Posterior vena cava (tissue), 2 donors: ENCODE results near the gene DPY19L2. TPM values are rescaled to one million over a fixed set of nuclear protein-coding genes. Genes with fewer than 3 reads are reported as not detected.
A peak's percentile ranks its signal among the peaks of the same experiment; 100 is the strongest.
"Not testable (repeated sequence)": the region's sequence is repeated elsewhere in the genome, so short reads cannot be mapped to it uniquely, and the experiment has no call there.

Experiments used
- DNase-seq: peaks from one replicate; pipeline ENCODE4 v3.0.0-alpha.2; 2020; ENCODE audit warnings: low spot score
- intact Hi-C, 2 donors: fragments of 100-400 bp; cut with DNase I; formaldehyde crosslinking; loops; one replicate each; pipeline versions ENCODE4 v1.14.1 to v1.14.2; 2022 to 2023
- long read RNA-seq, 2 donors: library from polyadenylated mRNA; unstranded; transcript quantifications; one replicate each; pipeline ENCODE4 v2.0.0, GENCODE V29; 2020 to 2021
- total RNA-seq, 2 donors: library from RNA; stranded (reverse); fragmentation: NEBNext Ultra II Directional; extraction: Animal tissue kit (Norgen Biotek cat#: 25700); gene quantifications; one replicate each; pipeline ENCODE4 v1.2.1, GENCODE V29; 2021
- donor health status: DM: yes; HTN: yes; CAD: no.
- donor health status: DM: yes; HTN: yes; CAD: no.

DPY19L2 gene
- 1 to 10 TPM; 5.5 to 9.3 TPM for total RNA-seq
- long read RNA-seq, donor 1, partial matches to known transcripts: 0 of 3 reads
- long read RNA-seq, donor 1, other reads (novel, unspliced or antisense): 2 of 3 reads
- long read RNA-seq, donor 2, partial matches to known transcripts: 2 of 2 reads
- long read RNA-seq, donor 2, other reads (novel, unspliced or antisense): 0 of 2 reads

DNA sequence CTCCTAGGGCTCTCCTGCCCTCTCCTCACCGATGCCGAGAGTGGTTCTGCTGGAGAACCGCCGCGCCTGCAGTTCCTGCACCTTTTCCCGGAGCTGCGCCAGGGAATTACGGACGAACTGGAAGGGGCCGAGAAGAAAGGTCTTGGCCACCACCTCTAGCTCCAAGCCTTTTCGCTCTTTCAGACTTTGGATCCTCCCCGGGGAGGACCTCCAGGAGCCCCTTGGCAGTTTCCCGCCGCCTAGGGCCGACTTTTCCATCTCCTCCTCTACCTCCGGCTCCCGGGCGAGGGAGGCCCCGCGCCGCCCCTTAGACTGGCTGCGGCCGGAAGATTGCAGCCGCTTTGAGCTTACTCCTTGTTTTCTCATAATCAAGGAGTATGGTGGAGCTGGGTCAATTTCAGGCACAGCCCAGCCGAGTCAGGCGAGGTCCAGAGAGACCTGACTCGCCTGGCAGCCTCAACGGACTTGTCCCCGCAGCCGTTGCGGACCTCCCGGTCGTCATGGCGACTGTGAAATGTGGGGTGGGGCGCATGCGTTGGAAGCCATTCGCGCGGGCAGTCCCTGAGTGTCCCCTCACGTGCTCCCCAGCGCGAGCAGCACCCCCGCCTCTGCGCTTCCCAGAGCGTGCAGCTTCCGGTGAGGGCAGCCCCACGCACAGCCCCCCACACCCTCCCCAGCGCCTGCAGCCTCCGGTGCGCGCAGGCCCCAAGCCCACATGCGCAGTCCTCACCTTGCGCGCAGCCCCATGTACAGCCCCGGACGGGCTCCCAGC, at the start of gene DPY19L2:
DPY19L2 (minus strand) TSS at position 466 of the 772 bp plus-strand sequence; CDS start at position 366, 100 bp downstream.
- intact Hi-C loops: no loop called here
- DNase-seq: peak; percentile 91

DNA sequence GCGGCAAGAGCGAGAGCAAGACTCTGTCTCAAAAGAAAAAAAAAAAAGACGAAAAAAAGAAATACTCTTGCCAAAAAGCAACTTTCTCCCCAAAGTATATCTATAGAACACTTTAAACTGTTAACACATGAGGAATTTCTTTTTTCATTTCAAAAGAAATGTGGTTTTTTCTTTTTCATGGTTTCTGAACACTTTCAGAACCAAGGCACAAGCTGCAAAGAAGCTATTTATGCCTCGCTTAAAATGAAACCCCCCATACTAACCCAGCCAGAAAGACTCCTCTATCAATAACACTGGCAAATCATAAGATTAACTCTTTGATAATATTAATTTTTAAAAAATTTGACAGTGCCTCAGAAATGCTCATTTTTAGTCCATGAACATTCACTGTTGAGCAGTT, 48.6 kb upstream of the DPY19L2 start:
- DNase-seq, intact Hi-C loops: not testable (repeated sequence)

DNA sequence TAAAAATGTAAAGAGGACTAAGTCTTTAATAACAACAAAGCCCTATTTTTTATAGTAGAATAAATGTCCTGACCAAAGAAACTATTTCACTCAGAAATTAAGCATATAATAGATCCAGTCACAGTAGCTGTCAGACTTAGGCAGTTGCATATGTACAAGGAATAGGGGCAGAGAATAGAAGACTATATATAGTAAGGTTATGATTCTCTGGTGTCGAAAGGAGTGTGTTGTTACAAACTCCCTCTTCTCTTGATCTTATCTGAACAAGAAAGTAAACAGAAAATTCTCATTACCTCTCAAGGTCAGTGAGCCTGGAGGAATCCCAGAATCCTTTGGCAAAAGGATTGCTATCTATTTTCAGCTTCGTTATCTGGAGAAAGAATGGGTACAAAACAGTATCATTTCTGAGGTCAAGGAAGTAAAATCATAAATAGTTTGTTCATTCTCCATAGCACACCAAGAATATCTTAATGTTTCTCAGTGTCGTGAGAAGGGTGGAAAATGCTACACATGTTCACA, 46.9 kb upstream of the DPY19L2 start:
- intact Hi-C loops, DNase-seq: not testable (repeated sequence)

DNA sequence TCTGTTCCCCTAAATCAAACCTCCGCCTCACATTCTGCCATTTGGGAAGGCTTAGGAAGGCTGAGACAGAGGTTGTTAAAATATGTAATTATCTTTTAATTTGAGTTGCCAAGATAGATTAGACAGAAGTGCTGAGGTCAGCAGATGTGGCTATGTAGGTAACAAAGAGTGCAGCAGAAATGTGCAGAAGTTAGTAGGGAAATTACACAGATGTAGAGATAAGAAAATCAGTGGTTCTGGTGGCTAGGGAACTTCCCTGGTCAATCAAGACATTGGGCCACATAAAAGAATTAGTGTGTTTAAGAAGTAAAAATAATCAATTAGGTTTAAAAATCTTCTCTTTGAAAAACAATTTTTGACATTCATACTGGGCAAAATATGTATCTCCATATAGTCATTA, 46.1 kb upstream of the DPY19L2 start:
- DNase-seq, intact Hi-C loops: not testable (repeated sequence)

DNA sequence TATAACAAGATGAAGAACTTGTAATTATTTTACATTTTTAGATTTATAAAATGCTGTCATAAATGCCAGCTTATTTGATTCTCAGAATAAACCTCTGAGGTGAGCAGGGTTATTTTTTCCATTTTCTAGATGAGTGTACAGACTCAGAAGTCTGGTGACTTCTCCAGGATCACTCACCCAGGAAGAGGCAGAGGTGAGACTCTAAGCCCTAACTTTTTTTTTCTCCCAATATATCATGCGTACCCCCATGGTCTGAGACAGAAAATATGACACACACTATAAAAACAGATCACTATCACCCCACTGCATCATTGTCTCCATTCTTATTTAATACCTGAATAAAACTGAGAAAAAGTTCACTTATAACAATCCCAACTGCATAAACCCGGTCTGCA, 45.4 kb upstream of the DPY19L2 start:
- intact Hi-C loops, DNase-seq: not testable (repeated sequence)

DNA sequence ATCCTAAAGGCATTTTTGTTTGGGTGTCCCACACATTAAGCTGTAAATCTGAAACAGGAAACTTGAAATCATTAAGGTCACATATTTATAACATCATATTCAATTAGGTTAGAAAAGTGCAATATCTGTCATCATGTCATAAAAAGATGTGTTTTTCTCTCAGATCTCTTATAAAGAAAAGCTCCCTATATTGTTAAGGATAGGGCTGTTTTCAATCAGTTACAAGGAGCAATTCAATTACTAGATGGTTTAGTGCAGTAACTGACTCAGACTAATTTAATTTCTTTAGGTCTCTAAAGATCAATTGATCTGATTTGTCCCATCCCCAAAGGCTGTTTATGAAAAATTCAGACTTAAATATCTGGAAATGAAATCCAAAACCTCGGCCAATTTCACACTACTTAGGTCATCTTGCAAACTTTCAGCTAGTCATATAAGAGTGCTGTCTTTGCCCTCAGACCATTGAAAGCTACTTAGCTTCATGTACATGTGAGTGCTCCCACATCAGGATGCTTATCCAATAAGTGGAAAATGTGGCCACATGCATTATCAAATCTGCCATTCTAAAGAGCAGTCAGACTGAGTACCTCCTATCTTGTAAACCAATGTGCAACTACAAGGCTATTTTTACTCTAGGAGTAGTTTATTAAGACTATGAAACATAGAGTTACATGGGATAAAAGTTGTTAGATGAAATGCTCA, 44.8 kb upstream of the DPY19L2 start:
- DNase-seq, intact Hi-C loops: not testable (repeated sequence)

DNA sequence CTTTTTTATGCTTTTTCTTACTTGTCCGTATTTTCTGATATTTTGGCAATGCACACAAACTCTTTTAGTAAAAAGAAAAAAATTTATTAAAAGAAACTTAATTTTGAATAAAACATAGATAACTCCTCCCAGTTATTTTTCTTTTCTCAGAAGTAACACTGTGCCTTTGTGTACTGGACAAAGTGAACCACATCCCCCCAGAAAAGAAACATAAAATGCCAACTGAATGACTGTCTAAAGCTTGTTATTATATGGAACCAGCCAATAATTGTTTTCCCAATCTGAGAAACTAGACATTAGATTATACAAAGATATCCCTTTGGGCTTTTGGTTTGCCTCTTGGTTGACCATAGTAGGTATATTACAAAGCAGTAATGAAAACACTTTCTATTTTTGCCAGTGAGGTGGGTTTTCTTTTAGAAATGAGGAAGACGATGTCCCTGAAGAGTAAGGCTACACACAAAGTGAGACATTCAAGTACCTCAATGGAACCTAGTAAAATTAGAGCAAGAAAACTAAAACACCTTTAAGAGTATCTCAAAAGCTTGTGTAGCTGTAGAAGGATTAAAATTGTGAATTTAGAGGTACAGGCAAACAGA, 44.2 kb upstream of the DPY19L2 start:
- DNase-seq, intact Hi-C loops: not testable (repeated sequence)

DNA sequence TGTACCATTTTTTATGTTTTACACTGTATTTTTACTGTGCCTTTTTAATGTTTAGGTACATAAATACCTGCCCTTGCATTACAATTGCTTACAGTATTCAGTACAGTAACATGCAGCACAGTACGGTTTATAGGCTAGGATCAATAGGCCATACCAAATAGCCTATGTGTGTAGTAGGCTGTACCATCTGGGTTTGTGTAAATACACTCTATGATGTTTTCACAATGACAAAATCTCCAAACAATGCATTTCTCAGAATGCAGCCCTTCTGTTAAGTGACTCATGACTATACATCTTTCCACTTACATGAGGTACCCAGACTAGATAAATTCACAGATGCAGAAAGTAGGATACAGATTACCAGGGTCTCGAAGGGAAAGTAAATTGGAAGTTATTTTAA, 43.0 kb upstream of the DPY19L2 start:
- DNase-seq, intact Hi-C loops: not testable (repeated sequence)

DNA sequence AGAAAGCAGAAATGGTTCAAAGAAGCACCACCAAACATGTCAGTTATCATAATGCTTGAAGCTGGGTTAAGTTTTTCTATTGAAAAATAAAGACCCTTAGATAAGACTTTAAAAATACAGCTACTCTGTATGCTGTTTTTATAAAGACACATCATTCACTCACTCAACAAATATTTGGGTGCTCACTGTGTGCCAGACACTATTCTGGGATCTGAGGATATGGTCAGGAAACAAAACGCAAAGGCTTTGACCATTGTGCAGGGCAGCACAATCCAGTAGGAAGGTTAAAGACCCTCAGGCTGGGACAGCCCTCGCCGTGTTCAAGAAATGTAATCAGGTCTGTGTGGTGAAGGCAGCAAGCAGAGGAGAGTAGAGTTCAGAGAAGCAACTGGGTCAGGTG, 38.0 kb upstream of the DPY19L2 start:
- no peak for DNase-seq
- intact Hi-C loops: no loop called here

DNA sequence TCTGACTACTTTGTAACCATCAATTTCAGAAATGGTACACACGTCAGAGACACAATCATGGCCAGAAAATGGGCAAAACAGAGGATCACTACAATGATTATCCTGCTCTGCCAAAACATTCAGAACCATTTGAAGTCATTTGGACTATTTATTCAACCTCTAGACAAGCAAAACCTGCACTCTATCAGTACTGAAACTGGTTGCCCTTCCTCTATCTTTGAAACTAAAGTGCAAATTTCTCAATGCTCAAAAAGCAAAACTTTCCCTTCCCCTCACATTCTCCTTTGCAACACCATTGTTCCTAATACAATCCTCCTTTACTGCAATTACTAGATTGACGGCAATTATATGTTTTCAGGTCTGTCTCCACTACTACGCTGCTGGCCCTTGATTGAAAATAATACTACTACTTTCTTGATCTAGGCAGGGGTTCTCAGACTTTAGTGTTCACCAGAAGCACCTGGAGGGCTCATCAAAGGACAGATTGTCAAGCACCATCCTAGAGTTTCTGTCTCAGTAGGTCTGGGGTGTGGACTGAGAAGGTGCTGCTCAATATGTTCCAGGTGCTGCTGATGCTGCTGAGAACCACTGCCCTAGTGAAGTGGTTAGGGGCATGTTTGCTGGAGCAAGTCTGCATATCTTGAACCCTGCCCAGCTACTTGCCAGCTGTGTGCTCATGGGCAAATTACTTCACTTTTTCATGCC, 31.5 kb upstream of the DPY19L2 start:
- intact Hi-C loops: not testable (repeated sequence)

DNA sequence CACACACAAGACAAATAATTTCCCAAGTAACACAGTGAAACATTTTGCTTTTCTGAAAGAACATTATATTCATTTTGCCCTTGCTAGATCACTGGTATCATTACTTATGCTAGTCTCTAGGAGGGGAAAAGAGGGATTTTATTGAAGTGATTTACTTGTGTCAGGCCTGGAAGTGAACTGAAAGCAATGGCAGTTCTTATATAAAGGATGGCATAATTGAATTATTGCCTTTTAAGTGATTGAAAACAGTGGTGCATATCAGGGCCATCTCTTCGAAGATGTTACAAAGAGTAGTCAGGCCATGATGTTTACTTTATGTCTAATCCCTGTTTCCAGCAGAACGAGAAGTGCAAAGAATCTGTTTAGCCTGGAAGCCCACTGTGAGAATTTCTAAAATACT, 30.7 kb upstream of the DPY19L2 start:
- intact Hi-C loops, DNase-seq: not testable (repeated sequence)

More for the DNA sequence above, 31.5 kb upstream of the DPY19L2 start:
- DNase-seq: not testable (repeated sequence)

DNA sequence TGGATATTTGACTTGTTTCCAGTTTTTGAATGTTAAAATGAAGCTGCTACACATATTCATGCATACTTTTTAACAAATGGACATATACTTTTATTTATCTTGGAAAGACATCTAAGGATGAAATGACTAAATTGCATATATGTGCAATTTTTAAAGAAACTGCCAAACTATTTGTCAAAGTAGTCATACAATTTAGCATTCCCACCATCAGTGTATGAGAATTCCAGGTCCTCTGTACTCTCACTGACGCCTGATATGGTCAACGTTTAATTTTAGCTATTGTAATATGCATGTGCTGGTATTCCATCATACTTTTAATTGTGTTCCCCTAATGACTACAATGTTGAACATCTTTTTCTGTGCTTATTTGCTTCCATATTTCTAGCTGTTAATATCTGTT, 22.5 kb upstream of the DPY19L2 start:
- DNase-seq, intact Hi-C loops: not testable (repeated sequence)

DNA sequence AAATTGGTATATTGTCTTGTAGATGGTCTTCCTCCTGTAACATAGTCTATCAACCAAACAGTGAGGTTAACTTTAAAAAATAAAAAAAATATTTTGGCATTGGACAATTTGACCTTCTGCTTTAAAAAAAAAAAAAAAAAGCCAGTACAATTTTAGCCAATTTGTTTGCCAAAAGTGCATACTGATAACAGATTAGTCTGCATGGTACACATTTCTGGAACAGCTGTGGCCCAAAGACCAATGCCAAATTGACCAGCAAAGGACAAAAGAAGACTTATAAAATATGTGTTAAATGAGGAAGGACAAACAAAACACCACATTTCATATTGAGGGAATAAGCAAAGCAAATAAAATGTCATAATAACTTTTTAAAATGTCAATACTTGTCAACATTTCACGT, 20.8 kb upstream of the DPY19L2 start:
- intact Hi-C loops, DNase-seq: not testable (repeated sequence)

DNA sequence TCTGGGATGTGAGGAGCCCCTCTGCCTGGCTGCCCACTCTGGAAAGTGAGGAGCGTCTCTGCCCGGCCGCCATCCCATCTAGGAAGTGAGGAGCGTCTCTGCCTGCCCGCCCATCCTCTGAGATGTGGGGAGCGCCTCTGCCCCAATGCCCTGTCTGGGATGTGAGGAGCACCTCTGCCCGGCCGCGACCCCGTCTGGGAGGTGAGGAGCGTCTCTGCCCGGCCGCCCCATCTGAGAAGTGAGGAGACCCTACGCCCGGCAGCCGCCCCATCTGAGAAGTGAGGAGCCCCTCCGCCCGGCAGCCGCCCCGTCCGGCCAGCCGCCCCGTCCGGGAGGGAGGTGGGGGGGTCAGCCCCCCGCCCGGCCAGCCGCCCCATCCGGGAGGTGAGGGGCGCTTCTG, 18.3 kb upstream of the DPY19L2 start:
- intact Hi-C loops, DNase-seq: not testable (repeated sequence)

DNA sequence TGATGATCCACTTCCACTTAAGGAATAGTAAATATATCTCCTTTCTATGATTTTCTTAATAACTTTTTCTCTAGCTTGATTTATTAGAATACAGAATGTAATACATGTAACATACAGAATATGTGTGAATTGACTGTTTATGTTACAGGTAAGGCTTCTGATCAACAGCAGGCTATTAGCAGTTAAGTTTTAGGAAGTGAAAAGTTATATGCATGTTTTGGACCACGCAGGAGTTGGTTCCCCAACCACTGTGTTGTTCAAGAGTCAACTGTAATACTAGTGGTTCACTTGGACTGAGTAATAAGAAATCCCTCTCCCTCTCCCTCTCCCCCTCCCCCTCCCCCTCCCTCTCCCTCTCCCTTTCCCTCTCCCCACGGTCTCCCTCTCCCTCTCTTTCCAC, 17.5 kb upstream of the DPY19L2 start:
- intact Hi-C loops, DNase-seq: not testable (repeated sequence)

DNA sequence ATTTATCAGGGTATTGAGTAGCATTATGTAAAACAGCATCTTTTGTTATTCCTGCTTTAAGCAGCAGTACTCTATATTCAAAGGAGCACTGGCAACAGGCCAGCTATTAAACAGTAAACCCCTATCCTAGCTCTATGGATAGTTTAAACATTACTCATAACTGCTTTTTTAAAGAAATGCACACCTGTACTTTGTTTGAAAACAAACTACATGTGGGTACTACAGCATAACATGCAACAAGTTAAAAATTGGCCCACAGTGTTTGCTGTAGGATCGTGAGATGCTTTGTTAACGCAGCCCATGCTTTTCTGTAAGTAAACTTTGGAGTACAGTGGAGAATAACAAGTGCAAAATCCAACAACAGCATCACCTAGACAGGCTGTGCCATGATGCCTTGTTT, 14.3 kb upstream of the DPY19L2 start:
- DNase-seq, intact Hi-C loops: not testable (repeated sequence)

DNA sequence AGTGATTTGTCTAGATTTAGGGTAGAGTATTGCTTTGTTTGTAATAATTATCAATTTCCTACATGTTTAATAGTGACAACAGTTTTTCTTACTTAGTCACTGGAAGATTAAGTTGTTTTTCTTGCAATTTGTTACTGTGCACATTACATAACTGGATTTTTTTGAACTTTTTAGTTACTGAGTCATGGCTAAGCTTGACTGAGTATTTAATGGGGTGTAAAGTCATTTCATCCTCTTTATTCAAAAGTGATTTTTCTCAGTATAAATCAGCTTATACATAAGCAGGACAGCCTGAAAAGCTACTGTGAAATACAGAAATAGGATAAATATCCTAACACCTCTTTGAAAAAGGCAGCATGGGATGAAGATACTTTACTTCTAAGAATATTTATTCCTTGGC, 12.5 kb upstream of the DPY19L2 start:
- DNase-seq, intact Hi-C loops: not testable (repeated sequence)

DNA sequence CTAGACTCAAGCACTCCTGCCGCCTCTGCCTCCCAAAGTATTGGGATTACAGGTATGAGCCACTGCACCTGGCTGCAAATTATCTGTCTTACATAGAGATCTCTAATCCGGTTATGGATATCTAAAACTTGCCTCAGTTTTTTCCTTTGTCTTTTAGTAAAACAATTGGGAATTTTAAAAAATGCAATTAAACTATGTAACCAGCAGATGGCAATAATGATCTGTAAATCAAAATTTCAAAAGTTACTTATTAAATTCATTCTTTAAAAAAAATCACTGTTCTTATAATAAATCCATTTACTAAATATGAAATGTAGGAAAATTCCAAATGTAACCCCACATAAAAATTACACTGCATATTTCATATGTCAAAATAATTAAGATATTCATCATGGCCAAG, 4.3 kb upstream of the DPY19L2 start:
- intact Hi-C loops, DNase-seq: not testable (repeated sequence)

DNA sequence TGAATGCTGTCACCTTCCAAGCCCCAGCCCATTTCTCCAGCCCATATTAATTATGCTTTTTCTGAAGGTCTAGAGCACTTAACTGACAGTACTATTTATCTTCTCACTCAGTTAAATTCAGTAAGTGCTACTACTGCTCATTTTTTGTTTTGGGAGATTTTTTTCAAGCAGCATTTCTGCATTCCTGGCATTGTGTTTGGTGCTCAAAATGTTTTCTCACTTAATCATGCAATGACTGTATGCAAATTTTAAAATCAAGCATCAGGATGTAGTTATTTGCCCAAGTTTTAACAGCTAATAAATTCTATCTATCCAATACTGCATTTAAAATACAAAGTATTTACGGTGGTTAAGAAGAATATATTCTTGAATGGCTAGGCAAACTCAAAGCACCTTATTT, 1.6 kb upstream of the DPY19L2 start:
- DNase-seq, intact Hi-C loops: not testable (repeated sequence)
